Neural cell (in vitro differentiated cells): ENCODE data around the gene HAUS6. TPM values are rescaled to one million over a fixed set of nuclear protein-coding genes. Genes with fewer than 3 reads are reported as not detected.

Experiments used
- H2AFZ ChIP-seq: fragments of 200-600, 300-800 bp; sonication (generic), shearing (Covaris generic); 2 replicates; pipeline ENCODE4 v1.6.0; 2014; ENCODE audit warnings: low read depth, mild to moderate bottlenecking, antibody characterized with exemption, low read length, moderate library complexity
- H3F3A ChIP-seq: fragments of 200-600 bp; shearing (Covaris generic); 2 replicates; pipeline ENCODE4 v1.6.1; 2016; ENCODE audit warnings: mild to moderate bottlenecking, moderate library complexity, mixed read lengths, antibody characterized with exemption, low read length; ENCODE audit not compliant: insufficient read depth, poor library complexity, severe bottlenecking
- H3K27ac ChIP-seq: fragments of 200-600, 300-800 bp; sonication (generic), shearing (Covaris generic); 2 replicates; pipeline ENCODE4 v1.5.1; 2014; ENCODE audit warnings: mild to moderate bottlenecking, low read length, moderate library complexity
- H3K27me3 ChIP-seq: fragments of 300-800, 200-600 bp; sonication (generic), shearing (Covaris generic); 2 replicates; pipeline ENCODE4 v1.6.0; 2014; ENCODE audit warnings: mild to moderate bottlenecking, low read depth, low read length, moderate library complexity; ENCODE audit not compliant: insufficient read depth
- H3K36me3 ChIP-seq: fragments of 300-800, 200-600 bp; sonication (generic), shearing (Covaris generic); 2 replicates; pipeline ENCODE4 v1.5.1; 2014; ENCODE audit warnings: mild to moderate bottlenecking, antibody characterized with exemption, low read length, moderate library complexity; ENCODE audit not compliant: insufficient read depth
- H3K4me2 ChIP-seq: fragments of 300-800, 200-600 bp; sonication (generic), shearing (Covaris generic); 2 replicates; pipeline ENCODE4 v1.6.0; 2014; ENCODE audit warnings: mild to moderate bottlenecking, low read length
- H3K4me3 ChIP-seq: fragments of 300-800, 200-600 bp; sonication (generic), shearing (Covaris generic); 2 replicates; pipeline ENCODE4 v1.5.1; 2014; ENCODE audit warnings: mild to moderate bottlenecking, low read length, moderate library complexity
- H3K79me2 ChIP-seq: fragments of 200-600 bp; shearing (Covaris generic); replicated peaks from 2 replicates; pipeline ENCODE4 v1.6.0; 2014; ENCODE audit warnings: mild to moderate bottlenecking, low read length, moderate library complexity; ENCODE audit not compliant: insufficient read depth
- H3K9ac ChIP-seq: fragments of 300-800, 200-600 bp; sonication (generic), shearing (Covaris generic); 2 replicates; pipeline ENCODE4 v1.6.1; 2016; ENCODE audit warnings: mild to moderate bottlenecking, low read length, mixed read lengths
- H3K9me2 ChIP-seq: fragments of 200-600 bp; shearing (Covaris generic); 2 replicates; pipeline ENCODE4 v1.6.1; 2016; ENCODE audit warnings: mild to moderate bottlenecking, low read length, mixed read lengths; ENCODE audit not compliant: insufficient read depth
- H3K9me3 ChIP-seq: fragments of 200-600, 300-800 bp; sonication (generic), shearing (Covaris generic); 2 replicates; pipeline ENCODE4 v1.6.1; 2016; ENCODE audit warnings: mild to moderate bottlenecking, mixed run types, low read length, moderate library complexity, mixed read lengths
- H4K20me1 ChIP-seq: fragments of 200-600 bp; shearing (Covaris generic); 2 replicates; pipeline ENCODE4 v1.6.1; 2016; ENCODE audit warnings: mild to moderate bottlenecking, mixed run types; ENCODE audit not compliant: insufficient read depth
- EP300 ChIP-seq: fragments of 450-650 bp; conservative IDR thresholded peaks from 2 replicates; pipeline ENCODE4 v1.6.1; 2014; ENCODE audit warnings: antibody characterized with exemption, mild to moderate bottlenecking, moderate library complexity; ENCODE audit not compliant: poor library complexity, severe bottlenecking
- EZH2 ChIP-seq: fragments of 200-600, 300-800 bp; shearing (Covaris generic), sonication (generic); IDR thresholded peaks from 2 replicates; pipeline ENCODE4 v1.6.1; 2014; ENCODE audit warnings: antibody characterized with exemption, low read length, borderline replicate concordance, mild to moderate bottlenecking; ENCODE audit not compliant: insufficient read depth, poor library complexity, severe bottlenecking
- MXI1 ChIP-seq: fragments of 450-650 bp; conservative IDR thresholded peaks from 2 replicates; pipeline ENCODE4 v1.6.1; 2014; ENCODE audit warnings: antibody characterized with exemption, mild to moderate bottlenecking; ENCODE audit not compliant: poor library complexity, severe bottlenecking
- POLR2AphosphoS5 ChIP-seq: IDR thresholded peaks from 2 replicates; pipeline ENCODE4 v1.6.1; 2012
- RAD21 ChIP-seq: fragments of 450-650 bp; conservative IDR thresholded peaks from 2 replicates; pipeline ENCODE4 v1.6.1; 2014; ENCODE audit warnings: antibody characterized with exemption, mild to moderate bottlenecking, moderate library complexity
- SMC3 ChIP-seq: fragments of 450-650 bp; conservative IDR thresholded peaks from 2 replicates; pipeline ENCODE4 v1.6.1; 2014; ENCODE audit warnings: antibody characterized with exemption, mild to moderate bottlenecking, moderate library complexity; ENCODE audit not compliant: poor library complexity
- TAF1 ChIP-seq: IDR thresholded peaks from 2 replicates; pipeline ENCODE4 v1.6.1; 2012; ENCODE audit warnings: low read depth
- polyA plus RNA-seq: library from polyadenylated mRNA; depleted of rRNA; stranded (reverse); fragments of >200 nt; gene quantifications from 2 replicates; pipeline ENCODE4 v1.2.3, GENCODE V29; 2014
- TF ChIP-seq, protein P1 (sequence below): fragments of 450-650 bp; IDR thresholded peaks from 2 replicates; pipeline ENCODE4 v1.5.1; 2014; ENCODE audit warnings: antibody characterized with exemption, mild to moderate bottlenecking, moderate library complexity; ENCODE audit not compliant: poor library complexity, severe bottlenecking
- TF ChIP-seq, protein P2 (sequence below): IDR thresholded peaks from 2 replicates; pipeline ENCODE4 v1.6.1; 2012; ENCODE audit warnings: borderline replicate concordance

The HAUS6 gene
- polyA plus RNA-seq, 1 donor from 2014 or later, result 15.2 TPM

DNA sequence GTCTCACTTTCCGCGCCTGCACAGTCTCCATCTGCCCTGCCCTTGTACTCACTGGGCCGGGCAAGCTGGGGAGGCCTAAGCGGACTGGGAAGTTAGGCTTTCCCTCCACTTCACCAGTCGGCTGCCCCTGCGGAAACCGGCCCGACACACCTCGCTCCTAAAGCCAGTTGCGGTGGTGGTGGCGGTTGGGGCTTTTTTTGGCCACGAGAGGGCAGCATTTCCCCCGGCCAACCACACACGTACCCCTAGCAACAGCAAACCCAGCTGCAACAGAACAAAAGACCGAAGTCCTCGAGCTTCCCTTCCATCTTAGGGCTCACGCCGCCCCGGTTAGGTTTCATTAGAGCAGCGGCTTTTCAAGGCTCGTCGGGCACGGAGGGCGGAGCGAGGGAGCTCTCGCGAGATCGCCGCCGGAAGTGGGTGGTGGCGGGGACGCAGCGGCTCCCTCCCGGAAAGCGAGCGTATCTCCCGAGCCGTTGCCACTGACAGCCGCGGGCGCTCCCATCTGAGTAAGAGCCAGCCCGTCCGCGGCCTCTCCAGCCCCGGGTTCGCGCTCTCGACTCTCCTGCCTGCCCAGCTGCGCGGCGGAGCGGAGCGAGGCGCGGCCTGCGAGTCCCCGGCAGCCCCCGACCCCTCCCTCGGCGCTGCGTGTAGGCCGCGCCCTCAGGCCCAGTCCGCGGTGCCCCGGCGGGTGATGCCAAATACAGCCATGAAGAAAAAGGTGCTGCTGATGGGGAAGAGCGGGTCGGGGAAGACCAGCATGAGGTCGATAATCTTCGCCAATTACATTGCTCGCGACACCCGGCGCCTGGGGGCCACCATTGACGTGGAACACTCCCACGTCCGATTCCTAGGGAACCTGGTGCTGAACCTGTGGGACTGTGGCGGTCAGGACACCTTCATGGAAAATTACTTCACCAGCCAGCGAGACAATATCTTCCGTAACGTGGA is 53.5 kb downstream of the HAUS6 start, which contains the start of gene RRAGA:
RRAGA (plus strand) TSS at position 462 of the 951 bp plus-strand sequence; CDS start at position 695, 233 bp downstream.
- TF ChIP-seq POLR2AphosphoS5, result peak; percentile 95
- TF ChIP-seq, protein P1, sequence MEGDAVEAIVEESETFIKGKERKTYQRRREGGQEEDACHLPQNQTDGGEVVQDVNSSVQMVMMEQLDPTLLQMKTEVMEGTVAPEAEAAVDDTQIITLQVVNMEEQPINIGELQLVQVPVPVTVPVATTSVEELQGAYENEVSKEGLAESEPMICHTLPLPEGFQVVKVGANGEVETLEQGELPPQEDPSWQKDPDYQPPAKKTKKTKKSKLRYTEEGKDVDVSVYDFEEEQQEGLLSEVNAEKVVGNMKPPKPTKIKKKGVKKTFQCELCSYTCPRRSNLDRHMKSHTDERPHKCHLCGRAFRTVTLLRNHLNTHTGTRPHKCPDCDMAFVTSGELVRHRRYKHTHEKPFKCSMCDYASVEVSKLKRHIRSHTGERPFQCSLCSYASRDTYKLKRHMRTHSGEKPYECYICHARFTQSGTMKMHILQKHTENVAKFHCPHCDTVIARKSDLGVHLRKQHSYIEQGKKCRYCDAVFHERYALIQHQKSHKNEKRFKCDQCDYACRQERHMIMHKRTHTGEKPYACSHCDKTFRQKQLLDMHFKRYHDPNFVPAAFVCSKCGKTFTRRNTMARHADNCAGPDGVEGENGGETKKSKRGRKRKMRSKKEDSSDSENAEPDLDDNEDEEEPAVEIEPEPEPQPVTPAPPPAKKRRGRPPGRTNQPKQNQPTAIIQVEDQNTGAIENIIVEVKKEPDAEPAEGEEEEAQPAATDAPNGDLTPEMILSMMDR, result peak; percentile 99
- TF ChIP-seq RAD21, result peak; percentile 76
- no peak for TF ChIP-seq EZH2
- TF ChIP-seq MXI1, result peak; percentile 73
- peak; percentile 89 for TF ChIP-seq SMC3
- TF ChIP-seq, protein P2, sequence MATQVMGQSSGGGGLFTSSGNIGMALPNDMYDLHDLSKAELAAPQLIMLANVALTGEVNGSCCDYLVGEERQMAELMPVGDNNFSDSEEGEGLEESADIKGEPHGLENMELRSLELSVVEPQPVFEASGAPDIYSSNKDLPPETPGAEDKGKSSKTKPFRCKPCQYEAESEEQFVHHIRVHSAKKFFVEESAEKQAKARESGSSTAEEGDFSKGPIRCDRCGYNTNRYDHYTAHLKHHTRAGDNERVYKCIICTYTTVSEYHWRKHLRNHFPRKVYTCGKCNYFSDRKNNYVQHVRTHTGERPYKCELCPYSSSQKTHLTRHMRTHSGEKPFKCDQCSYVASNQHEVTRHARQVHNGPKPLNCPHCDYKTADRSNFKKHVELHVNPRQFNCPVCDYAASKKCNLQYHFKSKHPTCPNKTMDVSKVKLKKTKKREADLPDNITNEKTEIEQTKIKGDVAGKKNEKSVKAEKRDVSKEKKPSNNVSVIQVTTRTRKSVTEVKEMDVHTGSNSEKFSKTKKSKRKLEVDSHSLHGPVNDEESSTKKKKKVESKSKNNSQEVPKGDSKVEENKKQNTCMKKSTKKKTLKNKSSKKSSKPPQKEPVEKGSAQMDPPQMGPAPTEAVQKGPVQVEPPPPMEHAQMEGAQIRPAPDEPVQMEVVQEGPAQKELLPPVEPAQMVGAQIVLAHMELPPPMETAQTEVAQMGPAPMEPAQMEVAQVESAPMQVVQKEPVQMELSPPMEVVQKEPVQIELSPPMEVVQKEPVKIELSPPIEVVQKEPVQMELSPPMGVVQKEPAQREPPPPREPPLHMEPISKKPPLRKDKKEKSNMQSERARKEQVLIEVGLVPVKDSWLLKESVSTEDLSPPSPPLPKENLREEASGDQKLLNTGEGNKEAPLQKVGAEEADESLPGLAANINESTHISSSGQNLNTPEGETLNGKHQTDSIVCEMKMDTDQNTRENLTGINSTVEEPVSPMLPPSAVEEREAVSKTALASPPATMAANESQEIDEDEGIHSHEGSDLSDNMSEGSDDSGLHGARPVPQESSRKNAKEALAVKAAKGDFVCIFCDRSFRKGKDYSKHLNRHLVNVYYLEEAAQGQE, result no peak
- TF ChIP-seq EP300, result peak; percentile 69
- TF ChIP-seq TAF1, result peak; percentile 89
- H3K9me3 ChIP-seq, result no peaks in the 10 kb centered on the region
- peaks cover 6% of the 10 kb centered on the region for H3K36me3 ChIP-seq
- peaks cover 33% of the 10 kb centered on the region for H3K79me2 ChIP-seq
- peak within 1 kb of the TSS; percentile 97 for H3K9ac ChIP-seq
- H4K20me1 ChIP-seq, result no peaks in the 10 kb centered on the region
- H3K4me3 ChIP-seq, result peak within 1 kb of the TSS; percentile 94
- no peaks in the 10 kb centered on the region for H3K27me3 ChIP-seq
- no peaks in the 10 kb centered on the region for H3F3A ChIP-seq
- H3K27ac ChIP-seq, result peak within 1 kb of the TSS; percentile 94
- no peaks in the 10 kb centered on the region for H3K9me2 ChIP-seq
- H3K4me2 ChIP-seq, result peak within 1 kb of the TSS; percentile 85
- peak within 1 kb of the TSS; percentile 86 for H2AFZ ChIP-seq

DNA sequence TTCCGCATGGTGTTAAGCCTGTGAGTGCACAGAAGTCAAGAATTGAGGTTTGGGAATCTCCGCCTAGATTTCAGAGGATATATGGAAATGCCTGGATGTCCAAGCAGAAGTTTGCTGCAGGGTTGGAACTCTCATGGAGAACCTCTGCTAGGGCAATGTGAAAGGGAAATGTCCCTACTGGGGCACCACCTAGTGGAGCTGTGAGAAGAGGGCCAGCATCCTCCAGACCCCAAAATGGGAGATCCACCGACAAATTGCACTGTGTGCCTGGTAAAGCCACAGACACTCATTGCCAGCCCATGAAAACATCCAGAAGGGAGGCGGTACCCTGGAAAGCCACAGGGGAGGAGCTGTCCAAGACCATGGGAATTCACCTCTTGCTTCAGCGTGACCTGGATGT is 66.1 kb downstream of the HAUS6 start:
- Histone ChIP-seq H3K27ac (no peak overlapping the region), H3K27me3 (no peaks in the 10 kb centered on the region), H3F3A (no peaks in the 10 kb centered on the region), H3K36me3 (no peaks in the 10 kb centered on the region), H3K9me2 (no peaks in the 10 kb centered on the region), H4K20me1 (no peaks in the 10 kb centered on the region), H2AFZ (no peak overlapping the region), H3K4me3 (no peak overlapping the region), H3K9ac (no peak overlapping the region), H3K79me2 (no peaks in the 10 kb centered on the region), H3K9me3 (no peaks in the 10 kb centered on the region), H3K4me2 (no peak overlapping the region)
- TF ChIP-seq EZH2 (no peak), SMC3 (no peak)
